GM21423 (cell line): ENCODE measurements around the gene FIZ1.

ENCODE experiments used
- ATAC-seq: cut with Tn5 transposase; IDR thresholded peaks from one replicate; pipeline ENCODE4 v1.9.1; 2021; ENCODE audit warnings: mild to moderate bottlenecking, moderate library complexity; ENCODE audit not compliant: unreplicated experiment

FIZ1 gene

GRCh38 chr19:55636723-55637122 is 37.4 kb upstream of the FIZ1 start:
- ATAC-seq: no peak

GRCh38 chr19:55635856-55636440 is 36.6 kb upstream of the FIZ1 start:
- no peak for ATAC-seq

GRCh38 chr19:55635334-55635717 is 36.0 kb upstream of the FIZ1 start:
- no peak for ATAC-seq

GRCh38 chr19:55633861-55634260 is 34.5 kb upstream of the FIZ1 start:
- no peak for ATAC-seq

DNA sequence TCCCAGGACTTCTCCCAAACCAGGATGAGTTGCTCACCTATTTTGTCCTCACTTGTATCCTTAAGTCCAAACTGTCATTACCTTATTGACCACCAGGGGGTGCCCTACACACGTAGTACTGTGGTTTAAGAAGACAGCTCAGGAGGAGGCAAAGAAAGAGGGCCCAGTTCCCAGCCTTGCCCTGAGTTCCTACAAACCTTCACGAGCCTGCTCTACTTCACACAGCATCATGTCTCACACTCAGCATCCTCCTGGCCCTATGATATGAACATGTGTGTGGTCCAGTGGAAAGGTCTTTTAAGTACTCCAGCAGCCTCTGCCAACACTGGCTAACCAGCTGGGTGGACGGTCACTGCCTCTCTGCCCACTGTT is 33.1 kb upstream of the FIZ1 start:
- ATAC-seq: no peak

DNA sequence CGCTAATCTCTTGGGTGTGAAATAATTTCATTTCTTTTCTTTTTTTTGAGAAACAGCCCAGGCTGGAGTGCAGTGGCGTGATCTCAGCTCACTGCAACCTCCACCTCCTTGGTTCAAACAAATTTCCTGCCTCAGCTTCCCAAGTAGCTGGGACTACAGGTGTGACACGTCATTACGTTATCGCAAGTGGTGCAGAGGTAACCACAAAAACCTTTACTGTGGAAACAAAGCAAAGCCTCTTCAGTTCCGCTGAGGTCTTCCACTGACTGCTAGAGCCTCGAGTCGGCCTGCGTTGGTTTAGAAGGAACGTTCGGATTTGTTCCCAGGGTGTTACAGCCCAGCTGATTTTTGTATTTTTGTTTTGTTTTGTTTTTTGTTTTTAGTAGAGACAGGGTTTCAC is 27.0 kb upstream of the FIZ1 start:
- no peak for ATAC-seq

- no peak for ATAC-seq
Measured at GRCh38 chr19:55625004-55625326, 25.6 kb upstream of the FIZ1 start.

DNA sequence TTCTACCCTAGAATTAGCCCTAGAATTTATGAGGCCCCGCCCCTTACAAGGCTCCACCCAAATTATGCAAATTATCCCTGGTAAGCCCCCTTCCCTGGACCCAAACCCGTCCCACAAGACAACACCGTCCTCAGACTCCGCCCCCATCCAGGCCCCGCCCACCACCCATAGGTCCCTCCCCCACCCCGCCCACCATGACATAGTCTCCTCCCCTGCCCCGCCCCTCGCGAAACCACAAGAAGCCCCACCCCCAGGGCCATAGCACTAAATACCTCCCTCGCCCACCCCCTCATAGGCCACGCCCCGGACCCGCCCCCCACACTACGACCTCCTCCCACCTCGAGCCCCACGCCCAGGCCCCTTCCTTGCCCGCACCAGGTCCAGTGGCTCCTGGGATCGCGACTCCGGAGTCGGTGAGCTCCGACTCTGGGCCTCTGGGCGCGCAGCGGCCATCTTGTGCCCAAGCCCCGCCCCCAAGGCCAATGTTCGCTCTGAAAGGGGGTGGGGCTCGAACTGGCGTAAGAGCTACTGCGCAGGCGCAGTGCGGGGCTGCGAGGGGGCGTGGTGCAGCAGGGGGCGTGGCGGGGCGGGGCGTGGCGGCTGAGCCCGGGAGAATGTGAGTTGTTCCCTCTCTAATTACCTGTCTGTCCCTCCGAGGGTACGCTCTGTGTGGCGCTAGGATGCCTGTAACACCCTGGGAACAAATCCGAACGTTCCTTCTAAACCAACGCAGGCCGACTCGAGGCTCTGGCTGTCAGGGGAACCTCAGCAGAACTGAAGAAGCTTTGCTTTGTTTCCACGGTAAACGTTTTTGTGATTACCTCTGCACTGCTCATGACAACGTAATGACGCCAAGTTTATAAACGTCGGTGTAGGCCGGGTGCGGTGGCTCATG is 25.0 kb upstream of the FIZ1 start, which contains the start of gene ZNF784:
ZNF784 (minus strand) TSS at position 458 of the 895 bp plus-strand sequence; CDS start at position 453, 5 bp downstream.
- ATAC-seq: peak; percentile 65

DNA sequence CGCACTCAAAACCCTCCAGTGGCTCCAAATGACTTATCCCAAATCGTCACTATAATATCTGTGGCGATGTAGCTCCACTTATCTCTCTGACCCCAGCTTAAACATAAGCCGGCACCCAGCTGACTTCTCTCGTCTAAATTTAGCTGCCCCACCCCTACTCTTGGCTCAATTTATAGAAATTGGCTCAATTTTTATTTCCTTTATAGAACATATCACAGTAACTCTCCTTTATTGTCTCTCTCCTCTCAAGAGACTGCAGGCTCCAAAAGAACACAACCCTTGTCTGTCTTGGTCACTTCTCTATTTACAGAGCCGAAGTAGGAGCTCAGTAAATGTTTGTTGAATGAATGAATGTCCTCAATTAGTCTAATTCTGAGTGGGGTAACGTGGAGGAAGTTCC is 24.2 kb upstream of the FIZ1 start:
- no peak for ATAC-seq

GRCh38 chr19:55623130-55623529 is 23.8 kb upstream of the FIZ1 start:
- no peak for ATAC-seq

- no peak for ATAC-seq
Measured at GRCh38 chr19:55622242-55622969, 23.1 kb upstream of the FIZ1 start.

- ATAC-seq: no peak
Measured at GRCh38 chr19:55621673-55622231, 22.4 kb upstream of the FIZ1 start.

DNA sequence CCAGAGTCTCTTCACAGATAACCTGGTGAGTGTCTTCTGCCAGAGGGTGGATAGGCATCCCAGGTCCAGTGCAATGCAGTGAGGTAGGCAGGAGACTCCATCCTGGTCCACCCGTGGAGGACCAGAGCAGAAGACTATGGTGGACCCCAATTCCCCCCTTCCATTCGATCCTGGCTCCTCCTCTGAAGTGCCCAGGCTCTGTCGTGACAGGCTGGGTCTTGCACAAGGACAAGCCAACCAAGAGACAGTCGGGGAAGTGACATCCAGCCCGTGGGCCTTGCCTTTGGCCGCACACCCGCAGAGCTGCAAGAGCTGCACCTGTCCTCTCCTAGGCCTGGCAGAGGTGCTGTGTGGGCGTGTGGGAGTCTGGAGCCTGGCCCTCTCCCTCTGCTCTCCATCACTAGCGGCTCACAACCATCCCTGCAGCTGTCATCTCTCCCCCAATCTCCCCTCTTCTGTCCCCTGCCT is 21.9 kb upstream of the FIZ1 start:
- ATAC-seq: no peak

- ATAC-seq: no peak
Measured at GRCh38 chr19:55620410-55621204, 21.3 kb upstream of the FIZ1 start.

- ATAC-seq: no peak
Measured at GRCh38 chr19:55619286-55619685, 20.0 kb upstream of the FIZ1 start.

DNA sequence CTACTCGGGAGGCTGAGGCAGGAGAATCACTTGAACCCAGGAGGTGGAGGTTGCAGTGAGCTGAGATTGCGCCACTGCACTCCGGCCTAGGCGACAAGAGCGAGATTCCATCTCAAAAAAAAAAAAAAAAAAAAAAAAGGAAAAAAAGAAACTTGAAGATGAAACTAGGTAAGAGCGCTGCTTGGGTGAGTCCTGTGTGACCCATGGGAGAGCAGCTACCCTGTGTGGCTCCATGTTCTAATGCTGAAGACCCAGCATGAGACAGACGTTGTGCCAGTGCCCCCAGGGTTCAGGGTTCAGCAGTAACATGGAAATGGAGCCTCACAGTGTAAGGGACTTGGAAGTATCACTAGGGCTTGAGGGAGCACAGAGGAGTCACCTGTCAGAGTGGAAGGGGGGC is 19.1 kb upstream of the FIZ1 start:
- no peak for ATAC-seq

- ATAC-seq: no peak
Measured at GRCh38 chr19:55617426-55617825, 18.1 kb upstream of the FIZ1 start.

DNA sequence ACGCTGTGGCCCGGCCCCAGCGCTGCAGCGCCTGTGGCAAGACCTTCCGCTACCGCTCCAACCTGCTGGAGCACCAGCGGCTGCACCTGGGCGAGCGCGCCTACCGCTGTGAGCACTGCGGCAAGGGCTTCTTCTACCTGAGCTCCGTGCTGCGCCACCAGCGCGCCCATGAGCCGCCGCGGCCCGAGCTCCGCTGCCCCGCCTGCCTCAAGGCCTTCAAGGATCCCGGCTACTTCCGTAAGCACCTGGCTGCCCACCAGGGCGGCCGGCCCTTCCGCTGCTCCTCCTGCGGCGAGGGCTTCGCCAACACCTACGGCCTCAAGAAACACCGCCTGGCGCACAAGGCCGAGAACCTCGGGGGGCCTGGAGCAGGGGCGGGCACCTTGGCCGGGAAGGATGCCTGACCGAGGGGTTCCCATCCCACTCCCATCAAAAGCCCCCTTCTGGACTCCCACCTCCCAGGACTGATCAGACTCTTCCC is 17.1 kb upstream of the FIZ1 start:
- ATAC-seq: no peak

GRCh38 chr19:55615543-55616394 is 16.5 kb upstream of the FIZ1 start:
- ATAC-seq: no peak
